Testis (tissue), 3 donors: Measurements from ENCODE around the gene IFITM5. TPM values are rescaled to one million over a fixed set of nuclear protein-coding genes. Genes with fewer than 3 reads are reported as not detected.
A peak's percentile ranks its signal among the peaks of the same experiment; 100 is the strongest.

Experiments used
- DNase-seq: peaks from one replicate; pipeline ENCODE4 v3.0.0-alpha.2; 2019
- H3K27ac ChIP-seq, 2 donors: fragments of 200-600 bp; sonication (generic); one replicate each; pipeline ENCODE4 v1.5.1; 2019
- H3K27me3 ChIP-seq: fragments of 200-600 bp; sonication (generic); one replicate; pipeline ENCODE4 v1.5.1; 2019
- H3K36me3 ChIP-seq: fragments of 200-600 bp; sonication (generic); one replicate; pipeline ENCODE4 v1.5.1; 2017; ENCODE audit warnings: low read depth; ENCODE audit errors: missing control alignments
- H3K4me1 ChIP-seq: fragments of 200-600 bp; sonication (generic); one replicate; pipeline ENCODE4 v1.5.1; 2019
- H3K4me3 ChIP-seq, 2 donors: fragments of 200-600 bp; sonication (generic); one replicate each; pipeline ENCODE4 v1.5.1; 2017 to 2019
- H3K9me3 ChIP-seq: fragments of 200-600 bp; sonication (generic); one replicate; pipeline ENCODE4 v1.5.1; 2017
- CTCF ChIP-seq, 3 experiments: fragments of 450-650 bp in 2 of 3; fragments of 200-600 bp in 1 of 3; sonication (generic) in 1 of 3; IDR thresholded peaks; one replicate each; pipeline ENCODE4 v1.5.1; 2016 to 2019; ENCODE audit warnings: antibody characterized with exemption in 3 of 3, mild to moderate bottlenecking in 2 of 3, moderate library complexity in 1 of 3
- POLR2A ChIP-seq: fragments of 450-650 bp; IDR thresholded peaks from one replicate; pipeline ENCODE4 v1.6.1; 2017; ENCODE audit warnings: antibody characterized with exemption, mild to moderate bottlenecking, moderate library complexity
- WGBS, 2 donors: methylation state at CpG; one replicate each; pipeline ENCODE4 v1.1.5; 2018; 5-methylcytosine and 5-hydroxymethylcytosine counted together
- intact Hi-C: fragments of 100-400 bp; cut with DNase I; formaldehyde crosslinking; loops from one replicate; pipeline ENCODE4 v1.15.1; 2023; ENCODE audit warnings: low total_unique reads
- polyA plus RNA-seq: library from polyadenylated mRNA; stranded (reverse); fragments of 350-450 nt; fragmentation: Illumina TruSeq; extraction: RNeasy Lipid Tissue Mini Kit (QIAGEN cat#74804); gene quantifications from one replicate; pipeline ENCODE4 v1.2.3, GENCODE V29; 2014; ENCODE audit warnings: low read depth, low replicate concordance; ENCODE audit not compliant: insufficient read depth
- total RNA-seq, 2 donors: library from RNA; depleted of rRNA; stranded (reverse); fragments of >200 nt; gene quantifications; one replicate each; pipeline ENCODE4 v1.2.3, GENCODE V29; 2016

IFITM5 gene
- total and polyA plus RNA-seq, 3 donors from 2014 or later = not detected

- Histone ChIP-seq H3K4me1 (peaks cover 12% of the 10 kb centered on the region), H3K27me3 (no peaks in the 10 kb centered on the region), H3K4me3 (peak overlapping the region; percentile 26 to 41), H3K27ac (no peak overlapping the region), H3K36me3 (no peaks in the 10 kb centered on the region), H3K9me3 (no peaks in the 10 kb centered on the region)
- 10 to 15% methylated on average over 6 to 71 of the region's 97 CpGs for WGBS, 2 donors
- TF ChIP-seq CTCF (IDR thresholded peaks at IDR 0.05) (no peak), POLR2A (no peak)
- intact Hi-C loops = no loop called here
- no peak for DNase-seq
Observed at GRCh38 chr11:279040-279965, 20.0 kb downstream of the IFITM5 start.

- Histone ChIP-seq H3K9me3 (no peaks in the 10 kb centered on the region), H3K4me3 (peak within 1 kb of the TSS; percentile 26 to 41), H3K27me3 (no peaks in the 10 kb centered on the region), H3K36me3 (no peaks in the 10 kb centered on the region), H3K27ac (no peak within 1 kb of the TSS), H3K4me1 (peaks cover 12% of the 10 kb centered on the region)
- TF ChIP-seq CTCF (IDR thresholded peaks at IDR 0.05) (no peak), POLR2A (no peak)
- no peak for DNase-seq
- intact Hi-C loops = no loop called here
- WGBS, 2 donors = 72 to 79% methylated on average over 21 of the region's 21 CpGs
Observed at GRCh38 chr11:278001-278951, 21.1 kb downstream of the IFITM5 start, which contains the start of gene NLRP6. Gene NLRP6, plus strand, starts transcription at chr11:278407. Its CDS starts 163 bp downstream, at chr11:278570.

- Histone ChIP-seq H3K36me3 (no peaks in the 10 kb centered on the region), H3K27me3 (no peaks in the 10 kb centered on the region), H3K9me3 (no peaks in the 10 kb centered on the region), H3K4me3 (no peak overlapping the region), H3K27ac (no peak overlapping the region), H3K4me1 (peaks cover 6% of the 10 kb centered on the region)
- TF ChIP-seq POLR2A (no peak), CTCF (IDR thresholded peaks at IDR 0.05) (no peak)
- intact Hi-C loops = no loop called here
- no peak for DNase-seq
Observed at GRCh38 chr11:276219-276618, 23.1 kb downstream of the IFITM5 start.

GRCh38 chr11:272931-273198, 26.5 kb downstream of the IFITM5 start:
- H3K4me3 ChIP-seq = no peak overlapping the region
- 86 to 91% methylated on average over 6 of the region's 6 CpGs for WGBS, 2 donors

More at GRCh38 chr11:272931-273198, 26.5 kb downstream of the IFITM5 start:
- no peak for DNase-seq
- H3K36me3 ChIP-seq = no peaks in the 10 kb centered on the region
- H3K27ac ChIP-seq = no peak overlapping the region
- intact Hi-C loops = no loop called here
- no peaks in the 10 kb centered on the region for H3K9me3 ChIP-seq
- no peaks in the 10 kb centered on the region for H3K4me1 ChIP-seq
- no peaks in the 10 kb centered on the region for H3K27me3 ChIP-seq
- no peak for TF ChIP-seq POLR2A
- TF ChIP-seq CTCF (IDR thresholded peaks at IDR 0.05) = no peak
